GM21526 (cell line): ENCODE measurements around the gene TTLL10.

Source experiments
- ATAC-seq: cut with Tn5 transposase; IDR thresholded peaks from one replicate; pipeline ENCODE4 v1.9.1; 2021; ENCODE audit warnings: moderate library complexity; ENCODE audit not compliant: unreplicated experiment, low FRiP score

TTLL10 gene

DNA sequence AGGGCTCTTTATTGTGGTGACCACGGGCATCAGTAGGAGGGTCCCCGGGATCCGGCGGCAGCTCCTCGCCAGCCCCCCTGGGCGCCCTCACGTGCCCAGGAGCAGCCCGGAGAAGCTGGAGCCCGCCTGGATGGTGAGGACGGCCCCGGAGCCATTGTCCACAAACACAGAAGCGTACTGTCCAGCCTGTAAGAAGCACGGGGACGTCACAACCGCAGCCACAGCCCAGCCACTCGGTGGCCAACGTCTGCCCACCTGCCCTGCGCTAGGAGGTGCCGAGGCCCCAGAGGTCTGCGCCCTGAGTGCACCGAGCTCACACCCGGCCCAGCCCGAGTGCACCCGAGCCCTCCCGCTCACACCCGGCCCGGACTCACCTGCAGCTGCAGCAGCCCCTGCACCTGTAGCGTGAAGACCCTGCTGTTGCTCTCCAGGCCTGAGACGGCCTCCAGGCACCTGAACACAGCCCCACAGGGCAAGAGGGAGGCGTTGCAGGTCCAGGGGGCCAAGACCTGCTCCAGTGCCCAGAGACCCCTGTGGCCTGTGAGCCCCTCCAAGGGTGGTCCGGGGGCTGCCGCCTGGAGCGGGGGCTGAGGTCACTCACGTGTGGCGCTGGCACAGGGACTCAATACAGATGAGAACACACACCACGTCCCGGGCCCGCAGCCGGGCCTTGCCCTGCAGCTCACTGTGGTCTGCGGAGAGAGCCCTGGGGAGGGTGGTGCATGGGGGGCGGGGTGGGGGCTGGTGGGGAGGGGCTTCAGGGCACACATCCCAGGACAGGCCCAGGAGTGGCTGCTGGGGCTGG lies 69.0 kb downstream of the TTLL10 start:
- no peak for ATAC-seq

DNA sequence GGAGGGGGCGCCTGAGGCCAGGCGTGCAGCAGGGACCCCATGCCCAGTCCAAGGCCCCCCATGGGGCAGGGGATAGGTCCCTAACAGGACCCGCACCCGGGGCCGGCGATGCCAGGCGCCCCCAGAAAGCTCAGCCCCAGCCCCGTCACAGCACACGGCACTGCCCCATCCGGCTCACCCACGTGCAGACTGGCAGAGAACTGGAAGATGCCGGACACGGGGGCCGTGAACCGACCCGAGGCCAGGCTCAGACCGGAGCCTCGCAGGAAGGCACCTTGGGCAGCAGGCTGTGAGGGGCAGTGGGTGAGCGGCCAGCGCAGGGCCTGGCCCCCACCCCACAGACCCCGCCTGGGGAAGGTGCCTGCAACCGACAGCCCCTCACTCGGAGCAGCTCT lies 69.6 kb downstream of the TTLL10 start:
- no peak for ATAC-seq

DNA sequence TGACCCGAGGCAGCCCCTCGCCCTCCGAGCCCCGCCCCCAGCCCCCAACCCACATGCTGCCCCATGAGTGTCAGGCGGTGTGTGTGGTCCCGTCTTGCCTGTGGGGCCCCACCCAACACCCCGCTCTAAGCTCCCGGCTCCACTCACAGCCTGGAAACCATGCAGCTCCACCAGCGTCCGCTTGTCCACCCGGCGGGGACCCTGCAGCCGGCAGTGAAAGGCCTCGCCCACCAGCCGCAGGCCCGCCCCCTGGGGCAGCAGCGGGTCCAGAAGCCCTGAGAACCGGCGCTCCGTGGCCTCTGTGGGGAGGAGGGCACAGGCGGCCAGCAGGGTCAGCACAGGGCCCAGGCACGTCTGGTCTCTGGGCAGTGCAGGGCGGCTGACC lies 70.1 kb downstream of the TTLL10 start:
- no peak for ATAC-seq

GRCh38 chr1:1244192-1244811 lies 70.6 kb downstream of the TTLL10 start:
- no peak for ATAC-seq

DNA sequence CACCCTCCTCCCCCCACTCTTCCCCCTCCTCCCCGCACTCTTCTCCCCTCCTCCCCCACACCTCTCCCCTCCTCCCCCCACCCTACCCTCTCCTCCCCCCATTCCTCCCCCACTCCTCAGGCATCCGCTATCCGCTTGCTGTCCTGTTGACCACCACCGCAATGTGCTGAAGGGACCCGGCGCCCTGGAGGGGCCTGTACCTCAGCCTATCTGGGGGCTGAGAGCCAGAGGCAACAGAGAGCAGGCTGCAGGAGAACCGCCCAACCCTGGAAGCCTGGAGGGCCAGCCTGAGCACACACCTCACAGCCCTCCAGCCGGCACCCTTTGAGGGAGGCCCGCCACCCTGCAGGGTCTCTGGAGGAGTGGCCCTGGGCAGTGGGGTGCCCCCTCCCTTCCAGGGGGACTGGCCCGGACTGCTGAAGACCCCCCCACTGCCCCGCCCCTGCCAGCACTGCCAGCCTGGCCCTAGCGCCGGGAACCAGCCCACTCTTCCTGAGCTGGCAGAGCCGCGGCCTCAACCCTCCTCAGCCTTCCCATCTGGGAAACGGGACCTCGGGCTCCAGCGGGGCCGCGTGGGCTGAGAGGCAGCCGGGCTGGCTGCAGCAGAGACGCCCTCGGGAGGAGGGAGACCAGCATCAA lies 71.6 kb downstream of the TTLL10 start:
- ATAC-seq, result no peak

GRCh38 chr1:1245817-1246576 lies 72.3 kb downstream of the TTLL10 start:
- ATAC-seq, result no peak

GRCh38 chr1:1246577-1247340 lies 73.1 kb downstream of the TTLL10 start, which contains the start of gene C1QTNF12:
TSS of gene C1QTNF12 (minus strand) at chr1:1246722. CDS start at chr1:1246690, 32 bp downstream.
- ATAC-seq, result no peak

DNA sequence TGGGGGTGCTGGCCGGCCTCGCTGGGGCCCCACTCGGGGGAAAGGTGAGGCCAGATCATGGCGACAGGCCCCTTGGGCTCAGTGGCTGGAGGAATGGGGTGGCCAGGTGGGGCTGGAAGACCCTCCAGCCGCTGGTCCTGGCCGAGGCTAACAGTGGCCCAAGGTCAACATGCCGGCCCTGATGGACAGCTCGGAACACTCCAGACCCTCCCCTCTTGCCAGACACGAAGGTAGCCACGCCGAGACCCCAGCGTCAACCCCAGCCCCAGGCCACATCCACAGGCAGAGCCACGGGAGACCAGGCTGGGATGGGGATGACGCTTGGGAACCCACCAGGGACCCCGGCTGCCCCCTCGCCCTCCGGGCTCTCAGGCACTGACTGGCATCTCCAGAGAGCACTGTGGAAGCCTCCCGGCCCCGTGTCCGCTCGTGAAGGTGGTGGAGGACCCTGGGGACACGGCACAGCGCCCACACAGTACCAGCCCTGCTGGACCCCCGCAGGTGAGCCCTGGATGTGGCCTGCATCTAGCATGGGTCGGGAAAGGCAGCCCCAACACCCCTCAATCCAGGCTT lies 73.7 kb downstream of the TTLL10 start:
- no peak for ATAC-seq
